OCI-LY1 (cell line): ENCODE data around the gene EDN3.

Experiments used
- H2AFZ ChIP-seq: fragments of 200-600 bp; sonication (generic), shearing (Covaris generic); 2 replicates; pipeline ENCODE4 v1.6.0; 2014; ENCODE audit warnings: antibody characterized with exemption, mild to moderate bottlenecking, low read length
- H3F3A ChIP-seq: fragments of 200-600 bp; sonication (generic), shearing (Covaris generic); 2 replicates; pipeline ENCODE4 v1.6.0; 2014; ENCODE audit warnings: mild to moderate bottlenecking, antibody characterized with exemption, low read length, moderate library complexity; ENCODE audit not compliant: insufficient read depth
- H3K27ac ChIP-seq: fragments of 200-600 bp; sonication (generic); 2 replicates; pipeline ENCODE4 v1.5.1; 2014; ENCODE audit warnings: low read length, mixed run types, mild to moderate bottlenecking, low read depth; ENCODE audit not compliant: poor library complexity, severe bottlenecking
- H3K27me3 ChIP-seq: fragments of 200-600 bp; sonication (generic); 2 replicates; pipeline ENCODE4 v1.6.0; 2014; ENCODE audit warnings: antibody characterized with exemption, mild to moderate bottlenecking, low read length, moderate library complexity; ENCODE audit not compliant: insufficient read depth
- H3K36me3 ChIP-seq: fragments of 200-600 bp; sonication (generic); 2 replicates; pipeline ENCODE4 v1.6.1; 2014; ENCODE audit warnings: mild to moderate bottlenecking, antibody characterized with exemption, low read length, moderate library complexity, mixed read lengths; ENCODE audit not compliant: insufficient read depth
- H3K4me1 ChIP-seq: fragments of 200-600 bp; sonication (generic); 2 replicates; pipeline ENCODE4 v1.5.1; 2014; ENCODE audit warnings: mild to moderate bottlenecking, low read length, moderate library complexity; ENCODE audit not compliant: insufficient read depth, severe bottlenecking
- H3K4me2 ChIP-seq: fragments of 200-600 bp; sonication (generic), shearing (Covaris generic); 2 replicates; pipeline ENCODE4 v1.6.1; 2014; ENCODE audit warnings: low read length
- H3K4me3 ChIP-seq: fragments of 200-600 bp; sonication (generic); 2 replicates; pipeline ENCODE4 v1.5.1; 2014; ENCODE audit warnings: low read length, low read depth, mild to moderate bottlenecking, mixed read lengths; ENCODE audit not compliant: poor library complexity, severe bottlenecking
- H3K79me2 ChIP-seq: fragments of 200-600 bp; shearing (Covaris generic); 2 replicates; pipeline ENCODE4 v1.6.1; 2016; ENCODE audit warnings: mixed run types, low read length, mixed read lengths; ENCODE audit not compliant: insufficient read depth
- H3K9ac ChIP-seq: fragments of 200-600 bp; sonication (generic), shearing (Covaris generic); 2 replicates; pipeline ENCODE4 v1.6.1; 2014; ENCODE audit warnings: mild to moderate bottlenecking, low read length, mixed read lengths
- H3K9me2 ChIP-seq: fragments of 200-600 bp; sonication (generic), shearing (Covaris generic); 2 replicates; pipeline ENCODE4 v1.6.1; 2014; ENCODE audit warnings: low read depth, mild to moderate bottlenecking, low read length, mixed read lengths
- H3K9me3 ChIP-seq: fragments of 200-600 bp; shearing (Covaris generic); 2 replicates; pipeline ENCODE4 v1.6.1; 2014; ENCODE audit warnings: low read length, mixed read lengths
- H4K20me1 ChIP-seq: fragments of 200-600 bp; sonication (generic), shearing (Covaris generic); 2 replicates; pipeline ENCODE4 v1.6.0; 2016; ENCODE audit warnings: mild to moderate bottlenecking, low read length; ENCODE audit not compliant: insufficient read depth
- CTCF ChIP-seq: fragments of 200-600 bp; sonication (generic), shearing (Covaris generic); IDR thresholded peaks from 2 replicates; pipeline ENCODE4 v1.5.1; 2017; ENCODE audit warnings: mild to moderate bottlenecking, antibody characterized with exemption, low read length, moderate library complexity, mixed read lengths
- EZH2 ChIP-seq: fragments of 200-600 bp; sonication (generic), shearing (Covaris generic); IDR thresholded peaks from 2 replicates; pipeline ENCODE4 v1.8.0; 2017; ENCODE audit warnings: borderline replicate concordance, mixed run types, mild to moderate bottlenecking, antibody characterized with exemption, low read length, moderate library complexity, mixed read lengths

The EDN3 gene

GRCh38 chr20:59270380-59270779 lies 30.0 kb upstream of the EDN3 start:
- 0 out of 2 replicates have a peak, but pooled peaks cover 4% of the 10 kb centered on the region for H3K27me3 ChIP-seq
- TF ChIP-seq CTCF: no peak
- no peak for TF ChIP-seq EZH2
- no peak overlapping the region for H3K4me2 ChIP-seq

GRCh38 chr20:59273739-59274357 lies 26.6 kb upstream of the EDN3 start:
- Histone ChIP-seq H3K27me3 (0 out of 2 replicates have a peak, but pooled peaks cover 4% of the 10 kb centered on the region), H3K27ac (no peak overlapping the region)

More at GRCh38 chr20:59270380-59270779, 30.0 kb upstream of the EDN3 start:
- Histone ChIP-seq H3K4me1 (no peaks in the 10 kb centered on the region), H2AFZ (no peak overlapping the region), H3K9ac (no peak overlapping the region), H3F3A (no peaks in the 10 kb centered on the region), H3K27ac (no peak overlapping the region), H3K79me2 (no peaks in the 10 kb centered on the region), H3K9me2 (no peaks in the 10 kb centered on the region), H4K20me1 (no peaks in the 10 kb centered on the region), H3K9me3 (no peaks in the 10 kb centered on the region), H3K36me3 (no peaks in the 10 kb centered on the region), H3K4me3 (no peak overlapping the region)

GRCh38 chr20:59276938-59277337 lies 23.5 kb upstream of the EDN3 start:
- Histone ChIP-seq H4K20me1 (no peaks in the 10 kb centered on the region), H3K27me3 (0 out of 2 replicates have a peak, but pooled peaks cover 4% of the 10 kb centered on the region), H3K36me3 (no peaks in the 10 kb centered on the region), H3K4me2 (no peak overlapping the region), H3K27ac (no peak overlapping the region), H2AFZ (no peak overlapping the region), H3K9me2 (no peaks in the 10 kb centered on the region), H3K4me1 (no peaks in the 10 kb centered on the region), H3K9me3 (no peaks in the 10 kb centered on the region), H3F3A (no peaks in the 10 kb centered on the region), H3K79me2 (no peaks in the 10 kb centered on the region), H3K9ac (no peak overlapping the region), H3K4me3 (no peak overlapping the region)
- TF ChIP-seq CTCF (no peak), EZH2 (no peak)

More at GRCh38 chr20:59273739-59274357, 26.6 kb upstream of the EDN3 start:
- Histone ChIP-seq H3K4me2 (no peak overlapping the region), H3K9me2 (no peaks in the 10 kb centered on the region), H3K4me1 (no peaks in the 10 kb centered on the region), H2AFZ (no peak overlapping the region), H3K9ac (no peak overlapping the region), H3K36me3 (no peaks in the 10 kb centered on the region), H4K20me1 (no peaks in the 10 kb centered on the region), H3K79me2 (no peaks in the 10 kb centered on the region), H3K9me3 (no peaks in the 10 kb centered on the region), H3F3A (no peaks in the 10 kb centered on the region), H3K4me3 (no peak overlapping the region)
- TF ChIP-seq EZH2: no peak
- TF ChIP-seq CTCF: no peak
